ENCODE data around the gene HGFAC.

Gene HGFAC

DNA sequence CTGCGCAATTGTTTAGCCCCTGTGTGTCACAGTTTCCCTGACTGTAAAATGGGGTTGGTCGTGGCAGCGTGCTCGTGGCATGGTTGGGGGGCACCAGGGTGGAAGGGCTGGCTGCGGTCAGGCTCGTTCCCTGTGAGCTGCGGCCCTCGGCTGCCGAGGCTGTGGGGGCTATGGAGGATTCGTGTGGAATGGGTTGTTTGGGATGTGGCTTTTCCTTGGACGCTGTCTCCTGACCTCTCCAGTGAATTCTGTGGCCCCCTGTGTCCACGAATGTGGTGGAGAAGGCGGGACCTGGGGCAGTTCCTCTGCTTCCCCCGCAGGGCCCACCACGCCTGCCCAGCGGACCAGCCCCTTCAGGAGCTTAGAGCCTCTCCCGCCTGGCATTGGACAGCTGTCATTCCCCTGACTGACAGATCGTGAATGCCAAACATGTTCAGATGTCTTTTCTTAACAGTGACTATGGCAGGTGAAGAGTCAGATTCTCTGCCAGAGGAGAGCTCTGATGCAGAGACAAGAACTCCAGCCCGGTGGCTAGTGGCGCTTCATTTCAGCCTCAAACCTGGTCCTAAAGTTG is 17.2 kb upstream of the HGFAC start:
- H3K27me3 ChIP-seq (ENCODE audit: insufficient read depth, poor library complexity, severe bottlenecking): no peaks in the 10 kb centered on the region
- no peak for DNase-seq (ENCODE audit: low read depth in 1 of 2, low spot score in 1 of 2)
- no peak overlapping the region for H3K27ac ChIP-seq (replicated peaks)
- TF ChIP-seq POLR2AphosphoS5 (IDR thresholded peaks at IDR 0.05; ENCODE audit: low read depth) (no peak), GABPA (IDR thresholded peaks at IDR 0.05; ENCODE audit: low read depth) (no peak), SPI1 (IDR thresholded peaks at IDR 0.05; ENCODE audit: borderline replicate concordance, low read depth) (no peak)
- TF ChIP-seq, protein P1, sequence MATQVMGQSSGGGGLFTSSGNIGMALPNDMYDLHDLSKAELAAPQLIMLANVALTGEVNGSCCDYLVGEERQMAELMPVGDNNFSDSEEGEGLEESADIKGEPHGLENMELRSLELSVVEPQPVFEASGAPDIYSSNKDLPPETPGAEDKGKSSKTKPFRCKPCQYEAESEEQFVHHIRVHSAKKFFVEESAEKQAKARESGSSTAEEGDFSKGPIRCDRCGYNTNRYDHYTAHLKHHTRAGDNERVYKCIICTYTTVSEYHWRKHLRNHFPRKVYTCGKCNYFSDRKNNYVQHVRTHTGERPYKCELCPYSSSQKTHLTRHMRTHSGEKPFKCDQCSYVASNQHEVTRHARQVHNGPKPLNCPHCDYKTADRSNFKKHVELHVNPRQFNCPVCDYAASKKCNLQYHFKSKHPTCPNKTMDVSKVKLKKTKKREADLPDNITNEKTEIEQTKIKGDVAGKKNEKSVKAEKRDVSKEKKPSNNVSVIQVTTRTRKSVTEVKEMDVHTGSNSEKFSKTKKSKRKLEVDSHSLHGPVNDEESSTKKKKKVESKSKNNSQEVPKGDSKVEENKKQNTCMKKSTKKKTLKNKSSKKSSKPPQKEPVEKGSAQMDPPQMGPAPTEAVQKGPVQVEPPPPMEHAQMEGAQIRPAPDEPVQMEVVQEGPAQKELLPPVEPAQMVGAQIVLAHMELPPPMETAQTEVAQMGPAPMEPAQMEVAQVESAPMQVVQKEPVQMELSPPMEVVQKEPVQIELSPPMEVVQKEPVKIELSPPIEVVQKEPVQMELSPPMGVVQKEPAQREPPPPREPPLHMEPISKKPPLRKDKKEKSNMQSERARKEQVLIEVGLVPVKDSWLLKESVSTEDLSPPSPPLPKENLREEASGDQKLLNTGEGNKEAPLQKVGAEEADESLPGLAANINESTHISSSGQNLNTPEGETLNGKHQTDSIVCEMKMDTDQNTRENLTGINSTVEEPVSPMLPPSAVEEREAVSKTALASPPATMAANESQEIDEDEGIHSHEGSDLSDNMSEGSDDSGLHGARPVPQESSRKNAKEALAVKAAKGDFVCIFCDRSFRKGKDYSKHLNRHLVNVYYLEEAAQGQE (IDR thresholded peaks at IDR 0.05; ENCODE audit: insufficient replicate concordance, low read depth): no peak
- TF ChIP-seq, protein P2, sequence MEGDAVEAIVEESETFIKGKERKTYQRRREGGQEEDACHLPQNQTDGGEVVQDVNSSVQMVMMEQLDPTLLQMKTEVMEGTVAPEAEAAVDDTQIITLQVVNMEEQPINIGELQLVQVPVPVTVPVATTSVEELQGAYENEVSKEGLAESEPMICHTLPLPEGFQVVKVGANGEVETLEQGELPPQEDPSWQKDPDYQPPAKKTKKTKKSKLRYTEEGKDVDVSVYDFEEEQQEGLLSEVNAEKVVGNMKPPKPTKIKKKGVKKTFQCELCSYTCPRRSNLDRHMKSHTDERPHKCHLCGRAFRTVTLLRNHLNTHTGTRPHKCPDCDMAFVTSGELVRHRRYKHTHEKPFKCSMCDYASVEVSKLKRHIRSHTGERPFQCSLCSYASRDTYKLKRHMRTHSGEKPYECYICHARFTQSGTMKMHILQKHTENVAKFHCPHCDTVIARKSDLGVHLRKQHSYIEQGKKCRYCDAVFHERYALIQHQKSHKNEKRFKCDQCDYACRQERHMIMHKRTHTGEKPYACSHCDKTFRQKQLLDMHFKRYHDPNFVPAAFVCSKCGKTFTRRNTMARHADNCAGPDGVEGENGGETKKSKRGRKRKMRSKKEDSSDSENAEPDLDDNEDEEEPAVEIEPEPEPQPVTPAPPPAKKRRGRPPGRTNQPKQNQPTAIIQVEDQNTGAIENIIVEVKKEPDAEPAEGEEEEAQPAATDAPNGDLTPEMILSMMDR (IDR thresholded peaks at IDR 0.05; ENCODE audit: insufficient read depth, low read length): no peak
- H3K4me3 ChIP-seq (replicated peaks; ENCODE audit: insufficient read depth, low read length): no peak overlapping the region

DNA sequence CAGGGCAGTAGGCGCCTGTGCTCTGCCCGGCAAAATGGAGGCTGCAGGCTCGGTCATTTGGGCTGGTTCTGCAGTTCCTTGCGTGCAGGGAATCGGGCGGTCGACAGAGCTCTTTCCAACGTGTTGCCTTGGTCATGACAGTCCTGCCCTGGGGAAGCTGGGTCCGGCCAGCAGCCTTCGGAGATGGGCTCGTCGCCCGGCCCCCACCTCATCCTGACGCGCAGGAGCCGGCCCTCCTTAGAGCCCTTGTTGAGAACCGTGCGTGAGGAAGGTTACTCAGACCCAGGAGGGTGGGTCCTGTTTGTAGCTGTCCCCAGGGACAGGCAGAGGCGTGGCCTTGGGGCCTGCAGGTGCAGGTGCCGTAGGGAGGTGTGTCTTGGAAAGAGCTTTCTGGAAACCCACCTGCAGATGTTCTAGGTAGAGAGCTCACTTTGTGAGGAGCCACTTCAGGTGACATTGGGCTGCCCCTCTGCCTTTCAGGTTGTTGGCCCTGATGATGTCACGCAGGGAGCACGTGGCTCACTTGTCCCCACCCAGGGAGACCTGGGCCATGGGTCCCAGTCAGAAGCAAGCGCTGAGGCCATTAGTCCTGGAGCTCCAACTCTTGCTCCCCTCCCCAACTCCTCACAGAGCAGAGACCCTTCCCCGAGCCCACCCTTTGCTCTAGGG is 15.2 kb upstream of the HGFAC start:
- H3K27ac ChIP-seq (replicated peaks): no peak overlapping the region
- no peaks in the 10 kb centered on the region for H3K27me3 ChIP-seq (ENCODE audit: insufficient read depth, poor library complexity, severe bottlenecking)
- TF ChIP-seq GABPA (IDR thresholded peaks at IDR 0.05; ENCODE audit: low read depth): no peak
- TF ChIP-seq SPI1 (IDR thresholded peaks at IDR 0.05; ENCODE audit: borderline replicate concordance, low read depth): peak; percentile 42; the same call in 1 of the 2 replicates
- DNase-seq (ENCODE audit: low read depth in 1 of 2, low spot score in 1 of 2): no peak
- H3K4me3 ChIP-seq (replicated peaks; ENCODE audit: insufficient read depth, low read length): no peak overlapping the region

DNA sequence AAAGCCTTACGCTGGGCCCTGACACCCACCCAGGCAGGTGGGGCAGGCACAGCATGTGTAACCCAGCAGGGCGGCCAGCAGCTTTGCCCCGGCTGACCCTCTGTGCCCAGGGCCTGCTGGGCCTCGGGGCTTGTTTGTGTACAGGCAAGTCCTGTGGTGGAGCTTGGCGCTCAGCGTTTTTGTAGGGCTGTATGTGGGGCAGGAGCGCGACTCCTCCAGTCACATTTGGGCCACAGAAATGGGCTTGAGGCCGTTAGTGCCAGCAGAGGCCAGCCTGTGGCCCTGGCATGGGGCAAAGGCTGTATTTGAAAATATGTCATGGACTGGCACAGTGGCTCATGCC is 14.7 kb upstream of the HGFAC start:
- H3K4me3 ChIP-seq (replicated peaks; ENCODE audit: insufficient read depth, low read length): no peak overlapping the region
- no peak overlapping the region for H3K27ac ChIP-seq (replicated peaks)
- no peaks in the 10 kb centered on the region for H3K27me3 ChIP-seq (ENCODE audit: insufficient read depth, poor library complexity, severe bottlenecking)
- TF ChIP-seq, protein P1 (IDR thresholded peaks at IDR 0.05; ENCODE audit: insufficient replicate concordance, low read depth): no peak
- TF ChIP-seq POLR2AphosphoS5 (IDR thresholded peaks at IDR 0.05; ENCODE audit: low read depth): no peak
- no peak for TF ChIP-seq GABPA (IDR thresholded peaks at IDR 0.05; ENCODE audit: low read depth)
- TF ChIP-seq, protein P2 (IDR thresholded peaks at IDR 0.05; ENCODE audit: insufficient read depth, low read length): no peak
- TF ChIP-seq SPI1 (IDR thresholded peaks at IDR 0.05; ENCODE audit: borderline replicate concordance, low read depth): no peak
- no peak for DNase-seq (ENCODE audit: low read depth in 1 of 2, low spot score in 1 of 2)

DNA sequence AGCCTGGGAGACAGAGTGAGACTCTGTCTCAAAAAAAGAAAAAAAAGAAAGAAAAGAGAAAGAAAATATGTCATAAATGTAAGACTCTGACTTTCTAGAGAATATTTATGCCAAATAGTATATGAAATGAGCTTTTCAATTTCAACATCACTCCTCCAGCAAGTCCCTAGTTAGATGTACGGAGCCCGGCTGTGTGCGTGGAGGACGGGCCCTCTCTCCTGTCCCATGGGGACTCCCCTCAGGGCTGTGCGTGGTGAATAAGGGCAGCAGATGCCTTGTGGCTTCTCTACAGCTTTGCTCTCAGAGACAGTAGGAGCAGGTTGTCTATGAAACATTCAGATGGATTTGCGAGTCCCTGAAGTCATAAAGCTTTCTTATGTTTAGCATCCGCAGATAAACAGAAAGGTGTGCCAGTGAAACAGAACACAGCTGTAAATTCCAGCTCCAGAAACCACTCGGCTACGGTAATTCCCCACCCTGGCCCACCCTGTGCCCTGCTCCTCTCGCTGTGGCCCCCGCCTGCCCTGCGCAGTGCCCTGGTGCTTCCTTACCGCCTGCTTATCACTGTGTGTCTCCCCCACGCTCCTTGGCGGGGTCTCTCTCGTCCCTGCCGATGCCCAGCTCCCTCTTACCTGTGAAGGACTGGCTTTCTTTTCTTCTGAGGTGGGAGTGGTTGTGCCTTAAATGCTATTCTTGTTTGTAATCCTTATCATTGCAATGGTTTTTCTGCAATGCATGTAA is 13.9 kb upstream of the HGFAC start:
- TF ChIP-seq, protein P1 (IDR thresholded peaks at IDR 0.05; ENCODE audit: insufficient replicate concordance, low read depth): no peak
- TF ChIP-seq GABPA (IDR thresholded peaks at IDR 0.05; ENCODE audit: low read depth) (no peak), POLR2AphosphoS5 (IDR thresholded peaks at IDR 0.05; ENCODE audit: low read depth) (no peak), SPI1 (IDR thresholded peaks at IDR 0.05; ENCODE audit: borderline replicate concordance, low read depth) (no peak)
- TF ChIP-seq, protein P2 (IDR thresholded peaks at IDR 0.05; ENCODE audit: insufficient read depth, low read length): no peak
- no peak overlapping the region for H3K27ac ChIP-seq (replicated peaks)
- no peak overlapping the region for H3K4me3 ChIP-seq (replicated peaks; ENCODE audit: insufficient read depth, low read length)
- H3K27me3 ChIP-seq (ENCODE audit: insufficient read depth, poor library complexity, severe bottlenecking): no peaks in the 10 kb centered on the region
- no peak for DNase-seq (ENCODE audit: low read depth in 1 of 2, low spot score in 1 of 2)
